ENCODE data around the gene PRODH2.
"Not testable (repeated sequence)": the region's sequence is repeated elsewhere in the genome, so short reads cannot be mapped to it uniquely, and the experiment has no call there.

The PRODH2 gene

DNA sequence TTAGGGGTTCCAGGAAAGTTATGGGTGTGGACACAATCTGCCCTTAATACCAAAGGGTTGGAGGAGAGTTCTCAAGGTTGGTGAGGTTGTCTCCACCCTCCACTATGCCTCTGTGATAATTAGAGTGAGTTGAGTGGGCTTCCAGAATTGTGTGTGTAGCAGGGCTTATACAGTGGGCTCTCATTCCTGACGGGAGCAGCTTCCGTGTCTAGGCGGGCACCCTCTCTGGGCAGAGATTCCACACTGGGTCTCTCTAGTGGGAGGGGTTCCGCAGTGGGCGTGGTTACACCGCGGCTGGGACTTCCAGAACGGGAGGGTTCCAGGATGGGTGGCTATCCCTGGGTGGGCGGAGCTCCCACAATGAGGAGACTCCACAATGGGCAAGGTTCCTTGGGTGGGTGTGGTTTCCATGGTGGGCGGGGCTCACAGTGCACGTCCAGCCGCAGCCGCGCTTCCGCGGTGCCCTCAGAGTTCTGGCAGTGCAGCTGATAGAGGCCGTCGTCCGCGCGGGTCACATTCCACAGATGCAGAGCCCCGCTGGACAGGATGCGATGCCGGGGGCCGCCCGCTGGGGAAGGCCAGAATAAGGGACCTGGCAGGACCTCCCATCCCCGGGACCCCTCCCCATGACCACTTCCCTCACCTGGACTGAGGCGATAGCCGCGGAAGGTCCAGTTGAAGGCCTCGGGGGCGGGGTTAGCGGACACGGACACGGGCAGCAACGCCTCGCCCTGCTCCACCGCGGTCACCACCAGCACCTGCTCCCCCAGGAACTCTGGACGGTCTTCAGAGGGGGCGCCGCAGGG lies 31.2 kb upstream of the PRODH2 start:
- no peak for DNase-seq

DNA sequence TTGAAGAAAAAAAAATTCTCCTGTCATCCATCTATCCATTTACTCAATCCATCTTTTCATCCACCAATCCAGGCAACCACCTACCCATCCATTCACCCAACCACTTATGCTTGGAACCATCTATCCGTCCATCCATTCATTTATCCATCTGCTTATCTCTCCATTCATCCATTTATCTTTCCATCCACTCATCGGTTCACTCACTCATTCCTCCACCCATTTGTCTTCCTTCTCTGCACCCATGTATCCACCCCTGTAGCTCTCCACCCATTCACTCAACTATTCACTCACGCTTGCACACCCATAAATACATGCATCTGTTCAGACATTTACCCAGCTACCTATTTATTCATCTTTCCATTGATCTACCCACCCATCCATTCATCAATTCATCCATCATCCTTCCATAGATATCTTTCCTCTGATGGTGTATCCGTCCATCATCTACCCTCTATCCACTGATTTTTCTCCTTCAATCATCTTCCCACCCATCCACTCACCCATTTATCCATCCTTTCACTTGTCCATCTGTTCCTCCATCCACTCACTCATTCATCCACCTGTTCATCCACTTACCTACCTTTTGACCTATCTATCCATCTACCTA lies 30.1 kb upstream of the PRODH2 start:
- DNase-seq: no peak

DNA sequence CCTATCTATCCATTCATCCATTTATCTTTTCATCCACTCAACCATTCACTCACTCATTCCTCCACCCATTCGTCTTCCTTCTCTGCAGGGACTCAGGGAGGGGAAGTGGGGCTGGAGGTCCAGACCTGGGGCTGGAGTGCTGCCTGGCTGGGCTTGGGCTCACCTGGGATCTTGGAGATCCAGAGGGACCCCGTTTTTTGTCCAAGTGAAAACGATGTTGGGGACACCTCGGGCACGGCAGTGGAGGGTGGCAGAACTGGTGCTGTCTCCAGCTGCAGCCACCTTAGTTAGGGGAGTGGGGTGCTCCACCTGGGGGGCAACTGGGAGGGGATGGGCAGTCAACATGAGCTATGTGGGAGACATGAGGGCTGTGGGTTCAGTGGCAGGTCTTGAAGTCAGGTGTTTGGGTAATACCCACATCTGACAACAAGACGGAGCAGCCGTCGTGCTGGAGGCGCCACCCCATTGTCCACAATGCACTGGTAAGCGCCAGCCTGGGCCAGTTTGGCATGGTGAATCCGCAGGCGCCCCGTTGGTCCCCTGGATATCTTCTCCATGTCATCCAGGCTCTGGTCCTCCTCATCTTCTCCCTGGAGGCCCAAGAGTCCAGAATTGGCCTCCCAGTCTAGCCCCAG lies 29.4 kb upstream of the PRODH2 start:
- no peak for DNase-seq

DNA sequence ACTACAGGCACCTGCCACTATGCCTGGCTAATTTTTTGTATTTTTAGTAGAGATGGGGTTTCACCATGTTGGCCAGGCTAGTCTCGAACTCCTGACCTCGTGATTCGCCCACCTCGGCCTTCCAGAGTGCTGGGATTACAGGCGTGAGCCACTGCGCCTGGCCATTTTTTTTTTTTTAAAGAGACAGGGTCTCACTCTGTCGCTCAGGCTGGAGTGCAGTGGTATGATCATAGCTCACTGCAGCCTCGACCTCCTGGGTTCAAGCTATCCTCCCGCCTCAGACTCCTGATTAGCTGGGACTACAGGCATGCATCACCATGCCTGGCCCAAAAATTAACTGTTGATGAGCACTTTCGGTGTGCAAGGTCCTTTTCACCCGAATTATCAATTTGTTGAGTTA lies 23.5 kb upstream of the PRODH2 start:
- DNase-seq: not testable (repeated sequence)

DNA sequence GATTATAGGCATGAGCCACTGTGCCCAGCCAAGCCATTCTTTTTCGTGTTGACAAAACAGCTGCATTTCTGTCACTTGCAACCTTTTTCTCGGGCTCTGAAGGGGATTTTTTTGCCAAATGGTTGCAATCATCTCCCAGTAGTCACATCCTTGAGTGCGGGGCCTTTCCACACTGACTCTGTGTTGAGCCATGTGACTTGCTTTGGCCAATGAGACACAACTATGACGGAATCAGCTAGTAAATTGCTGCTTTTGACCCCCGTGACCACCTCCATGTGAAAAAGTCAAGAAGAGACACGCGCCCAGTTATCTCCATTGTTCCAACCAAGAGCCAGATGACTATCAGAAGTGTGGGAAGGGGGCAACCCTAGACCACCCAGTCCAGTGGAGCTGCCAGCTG lies 21.3 kb upstream of the PRODH2 start:
- no peak for DNase-seq

DNA sequence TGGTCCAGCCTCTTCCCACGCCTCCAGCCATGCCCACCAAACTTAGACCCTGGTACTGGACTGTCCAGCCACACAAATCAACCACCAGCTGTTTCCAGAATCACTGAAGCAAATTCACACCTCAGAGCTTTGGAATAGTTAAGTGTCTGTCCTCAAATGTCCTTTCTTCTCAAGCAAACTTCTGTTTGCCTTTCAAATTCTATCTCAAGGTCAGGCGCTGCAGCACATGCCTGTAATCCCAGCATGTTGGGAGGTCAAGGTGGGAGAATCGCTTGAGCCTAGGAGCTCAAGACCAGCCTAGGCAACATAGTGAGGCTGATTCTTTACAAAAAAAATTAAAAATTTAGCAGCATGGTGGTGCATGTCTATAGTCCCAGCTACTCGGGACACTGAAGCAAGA lies 19.4 kb upstream of the PRODH2 start:
- DNase-seq: no peak

DNA sequence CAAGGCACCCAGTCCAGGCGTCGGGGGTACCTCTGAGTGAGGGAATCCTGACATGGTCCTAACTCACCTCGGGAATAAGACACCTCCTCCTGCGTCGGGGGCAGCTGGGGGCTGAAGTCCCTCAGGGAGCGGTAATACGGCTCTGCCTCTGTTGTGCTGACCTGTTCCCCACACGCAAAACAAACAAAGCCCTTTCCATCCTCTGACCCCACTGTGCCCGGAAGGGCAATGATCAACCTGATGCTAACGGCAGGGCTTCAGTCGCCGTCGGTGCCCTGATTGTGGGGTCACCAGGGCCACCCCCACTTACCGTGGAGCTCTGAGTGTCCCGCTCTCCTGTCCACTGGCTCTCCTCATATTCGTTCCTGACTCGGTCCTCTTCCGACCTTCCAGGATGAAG lies 18.3 kb upstream of the PRODH2 start:
- DNase-seq: no peak

DNA sequence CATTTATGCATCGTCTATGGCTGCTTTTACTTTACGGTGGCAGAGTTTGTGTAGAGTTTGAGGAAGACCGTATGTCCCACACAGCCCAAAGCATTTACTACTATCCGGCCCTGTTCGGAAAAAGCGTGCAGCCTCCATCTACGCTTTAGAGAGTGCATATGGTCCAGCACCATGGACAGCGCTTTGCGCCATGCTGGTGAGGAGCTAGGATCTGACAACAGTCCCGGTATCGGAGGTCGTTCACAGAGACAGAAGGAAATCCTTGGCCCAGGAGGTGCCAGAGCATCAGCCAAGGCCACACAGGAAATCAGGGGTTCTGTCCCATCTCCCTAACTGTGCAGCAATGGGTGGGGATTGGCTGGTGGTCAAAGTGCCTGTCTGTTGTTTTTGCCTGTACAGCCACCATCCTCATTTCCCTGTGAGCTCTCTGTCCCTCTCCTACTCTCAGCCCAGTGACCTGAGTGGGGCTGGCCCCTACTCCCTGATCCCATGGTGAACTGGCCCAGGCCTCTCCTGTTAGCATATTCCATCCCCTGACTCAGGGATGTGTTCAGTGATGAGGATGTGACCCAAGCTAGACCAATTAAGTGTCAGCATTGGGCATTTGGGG lies 16.2 kb upstream of the PRODH2 start:
- DNase-seq: peak; percentile 57

DNA sequence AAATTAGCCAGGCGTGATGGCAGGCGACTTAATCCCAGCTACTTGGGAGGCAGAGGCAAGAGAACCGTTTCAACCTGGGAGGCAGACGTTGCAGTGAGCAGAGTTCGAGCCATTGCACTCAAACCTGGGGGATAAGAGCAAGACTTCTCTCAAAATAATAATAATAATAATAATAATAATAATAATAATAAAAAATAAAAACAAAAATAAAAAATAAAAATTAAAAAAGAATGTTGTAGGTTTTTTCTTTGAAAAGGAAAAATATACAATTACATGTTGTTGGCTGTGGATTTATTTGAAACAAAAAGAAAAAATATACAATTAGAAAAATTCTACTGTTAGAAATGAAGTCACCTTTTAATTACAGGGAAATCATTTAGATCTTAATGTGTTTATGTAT lies 11.5 kb upstream of the PRODH2 start:
- DNase-seq: no peak

DNA sequence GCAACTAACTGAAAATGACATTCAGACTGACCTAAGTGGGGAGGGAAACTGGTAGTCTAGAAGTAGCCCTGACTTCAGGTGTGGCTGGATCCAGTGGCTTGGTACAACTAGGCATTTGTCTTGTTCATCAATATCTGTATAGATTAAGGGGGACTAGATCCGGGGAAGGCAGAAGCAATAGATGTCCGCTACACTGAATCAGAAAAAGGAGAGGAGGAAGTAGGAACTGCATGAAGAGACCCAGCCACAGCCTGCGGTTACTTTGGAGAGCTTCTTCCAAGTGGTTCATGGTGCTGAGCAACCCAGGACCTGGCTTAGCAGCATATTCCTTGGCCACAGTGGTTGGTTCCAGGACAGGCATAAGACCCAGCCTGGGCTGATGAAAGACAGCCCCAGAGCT lies 9.9 kb upstream of the PRODH2 start:
- no peak for DNase-seq

DNA sequence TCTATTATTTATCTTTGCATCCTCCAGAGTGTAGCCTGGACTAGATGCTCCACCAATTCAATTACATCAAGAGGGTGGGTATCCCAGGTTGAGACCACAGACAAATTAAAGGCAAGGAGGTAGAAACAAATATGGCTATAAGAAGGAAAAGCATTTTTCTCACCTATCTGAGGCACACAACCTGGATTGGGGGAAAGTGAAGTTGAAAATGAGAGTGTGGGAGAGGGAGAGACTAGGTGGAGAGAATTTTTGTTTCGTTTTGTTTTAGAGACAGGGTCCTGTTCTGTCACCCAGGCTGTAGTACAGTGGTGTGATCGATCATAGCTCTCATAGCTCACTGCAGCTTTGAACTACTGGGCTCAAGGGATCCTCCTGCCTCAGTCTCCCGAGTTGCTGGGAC lies 5.8 kb upstream of the PRODH2 start:
- DNase-seq: no peak

DNA sequence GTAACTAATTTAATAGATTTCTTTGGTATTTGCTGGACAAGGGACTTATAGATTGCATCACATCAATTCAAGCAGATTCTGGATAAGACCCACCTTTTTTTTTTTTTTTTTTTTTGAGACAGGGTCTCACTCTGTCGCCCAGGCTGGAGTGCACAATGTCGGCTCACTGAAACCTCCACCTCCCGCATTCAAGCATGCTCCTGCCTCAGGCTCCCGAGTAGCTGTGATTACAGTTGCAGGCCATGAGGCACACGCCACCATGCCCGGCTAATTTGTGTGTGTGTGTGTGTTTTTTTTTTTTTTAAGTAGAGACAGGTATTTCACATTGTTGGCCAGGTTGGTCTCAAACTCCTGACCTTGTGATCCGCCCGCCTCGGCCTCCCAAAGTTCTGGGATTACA lies 4.2 kb upstream of the PRODH2 start:
- DNase-seq: no peak

DNA sequence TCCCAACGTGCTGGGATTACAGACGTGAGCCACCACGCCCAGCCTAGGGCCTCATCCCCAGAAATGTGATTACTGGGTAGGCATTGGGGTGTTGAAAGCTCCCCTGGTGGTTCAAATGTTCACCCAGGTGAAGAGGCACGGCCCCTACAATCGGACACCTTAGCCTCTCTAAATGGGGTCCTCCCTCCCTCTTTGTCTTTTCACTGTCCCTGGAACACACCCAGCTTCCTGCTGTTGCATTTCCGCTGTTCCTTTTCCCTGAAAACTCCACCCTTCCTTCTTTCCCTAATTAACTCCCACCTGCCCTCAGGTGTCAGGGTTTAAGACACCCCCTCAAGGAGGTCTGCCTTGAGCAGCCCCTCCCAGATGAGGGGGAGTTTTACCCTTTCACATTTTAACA lies 3.6 kb upstream of the PRODH2 start:
- no peak for DNase-seq

DNA sequence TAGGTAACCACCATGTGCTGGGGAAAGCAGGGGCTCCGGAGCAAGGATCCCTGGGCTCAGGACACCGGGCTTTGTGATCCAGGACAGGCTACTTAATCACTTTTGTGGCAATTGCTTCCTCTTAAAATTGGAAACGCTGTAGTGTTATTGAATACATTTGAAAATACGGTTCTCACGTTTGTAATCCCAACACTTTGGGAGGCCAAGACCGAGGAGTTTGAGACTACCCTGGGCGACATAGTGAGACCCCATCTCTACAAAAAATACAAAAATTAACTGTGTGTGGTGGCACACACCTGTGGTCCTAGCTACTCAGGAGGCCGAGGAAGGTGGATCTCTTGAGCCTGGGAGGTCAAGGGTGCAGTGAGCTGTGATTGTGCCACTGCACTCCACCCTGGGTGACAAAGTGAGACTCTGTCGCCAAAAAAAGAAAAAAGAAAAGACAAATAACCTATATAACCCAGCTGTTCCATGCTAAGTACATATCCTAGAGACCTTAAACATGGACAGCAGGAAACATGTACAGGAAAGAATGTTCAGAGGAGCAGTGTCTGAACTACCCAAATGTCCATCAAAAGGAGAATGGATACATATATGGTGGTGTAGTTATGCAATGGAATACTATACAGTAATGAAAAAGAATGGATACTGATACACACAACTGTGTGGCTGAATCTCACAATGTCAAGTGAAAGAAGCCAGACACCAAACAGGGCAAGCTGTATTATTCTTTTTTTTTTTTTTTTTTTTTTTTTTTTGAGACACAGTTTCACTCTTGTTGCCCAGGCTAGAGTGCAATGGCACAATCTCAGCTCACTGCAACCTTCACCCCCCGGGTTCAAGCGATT lies 622 bp upstream of the PRODH2 start:
- DNase-seq: no peak

DNA sequence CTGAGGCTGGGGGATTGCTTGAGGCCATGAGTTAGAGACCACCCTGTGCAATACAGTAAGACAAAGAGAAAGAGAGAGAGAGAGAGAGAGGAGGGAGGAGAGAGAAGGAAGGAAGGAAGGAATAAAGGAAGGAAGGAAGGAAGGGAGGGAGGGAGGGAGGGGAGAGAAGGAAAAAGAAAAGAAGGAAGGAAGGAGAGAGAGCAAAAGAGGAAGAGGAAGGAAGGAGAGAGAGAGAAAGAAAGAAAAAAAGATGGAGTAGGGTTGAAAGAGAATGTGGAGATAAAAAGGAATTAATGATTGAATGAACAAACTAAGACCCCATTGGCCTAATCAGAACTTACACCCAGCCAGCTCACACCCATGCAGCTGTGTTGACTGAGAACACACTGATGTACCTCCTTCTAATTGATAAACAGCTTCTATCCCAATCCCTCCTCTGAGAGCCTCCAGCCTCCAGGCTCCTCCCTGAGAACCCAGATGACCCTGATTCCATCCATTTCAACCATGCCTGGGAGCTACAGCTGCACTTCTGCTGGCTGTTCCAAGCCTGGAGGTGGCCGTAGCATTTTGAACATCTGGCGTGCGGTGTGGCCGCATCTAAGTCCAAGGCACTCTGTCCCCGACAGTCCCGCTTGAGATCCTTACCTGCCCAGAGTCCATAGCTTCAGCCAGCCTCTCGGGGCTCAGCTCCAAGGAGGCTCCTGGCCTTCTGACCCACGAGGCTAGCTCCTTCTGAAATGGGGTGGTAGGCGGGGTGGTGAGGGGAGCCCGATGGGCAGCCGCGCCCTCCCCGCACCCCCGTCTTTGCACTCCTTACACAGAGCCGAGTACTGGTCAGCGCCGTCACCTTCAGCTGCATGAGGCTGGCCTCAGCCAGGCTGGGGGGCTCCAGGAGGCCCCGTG lies 1.1 kb downstream of the PRODH2 start:
- no peak for DNase-seq

DNA sequence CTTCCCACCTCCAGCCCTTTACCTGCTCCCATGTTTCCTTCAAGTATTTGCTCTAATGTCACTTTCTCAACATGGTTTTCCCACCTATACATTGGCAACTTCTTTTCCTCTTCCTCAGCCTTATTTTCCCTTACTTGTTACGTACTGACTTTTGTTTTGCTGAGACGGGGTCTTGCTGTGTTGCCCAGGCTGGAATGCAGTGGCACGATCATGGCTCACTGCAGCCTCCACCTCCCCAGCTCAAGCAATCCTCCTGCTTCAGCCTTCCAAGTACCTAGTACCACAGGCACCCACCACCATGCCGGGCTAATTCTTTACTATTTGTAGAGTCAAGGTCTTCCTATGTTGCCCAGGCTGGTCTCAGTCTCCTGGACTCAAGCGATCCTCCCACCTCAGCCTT lies 5.0 kb downstream of the PRODH2 start:
- no peak for DNase-seq

DNA sequence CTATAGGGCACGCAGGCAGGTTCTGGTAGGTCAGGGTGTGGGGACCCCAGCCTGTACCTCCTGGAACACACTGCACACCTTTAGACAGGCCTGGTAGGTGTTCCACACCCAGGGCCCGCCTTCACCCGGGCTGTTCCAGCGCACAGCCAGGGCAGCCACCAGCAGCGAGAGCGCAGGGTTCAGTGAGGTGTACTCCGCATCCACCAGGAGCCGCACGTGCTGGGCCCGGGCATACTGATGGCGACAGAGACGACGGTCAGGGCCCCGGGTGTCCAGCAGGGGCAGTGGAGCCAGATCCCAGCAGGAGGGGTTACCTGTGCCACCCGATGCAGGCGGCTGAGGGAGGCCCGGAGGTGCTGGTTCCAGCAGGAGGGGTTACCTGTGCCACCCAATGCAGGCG lies 6.0 kb downstream of the PRODH2 start:
- no peak for DNase-seq

DNA sequence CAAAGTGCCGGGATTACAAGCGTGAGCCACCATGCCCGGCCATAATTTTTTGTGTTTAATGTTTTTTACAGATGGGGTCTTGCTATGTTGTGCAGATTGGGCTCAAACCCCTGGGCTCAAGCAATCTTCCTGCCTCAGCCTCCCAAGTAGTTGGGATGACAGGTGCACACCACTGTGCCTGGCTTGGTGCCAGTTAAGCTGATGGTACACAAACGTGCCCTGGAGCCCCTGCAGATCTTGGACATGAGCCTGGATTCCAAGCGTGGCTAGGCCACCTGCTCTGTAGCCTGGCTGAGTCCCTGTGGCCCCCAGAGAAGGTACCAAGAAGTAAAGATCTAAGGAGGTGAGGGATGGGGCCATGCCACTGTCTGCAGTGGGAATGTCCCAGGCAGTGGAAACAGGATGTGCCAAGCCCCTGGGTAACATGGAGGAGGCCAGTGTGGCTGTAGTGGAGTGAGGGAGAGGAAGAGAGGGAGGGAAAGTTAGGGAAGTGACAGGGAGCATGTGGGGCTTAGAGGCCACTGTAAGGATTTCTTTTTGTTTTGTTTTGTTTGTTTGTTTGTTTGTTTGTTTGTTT lies 7.0 kb downstream of the PRODH2 start:
- no peak for DNase-seq

DNA sequence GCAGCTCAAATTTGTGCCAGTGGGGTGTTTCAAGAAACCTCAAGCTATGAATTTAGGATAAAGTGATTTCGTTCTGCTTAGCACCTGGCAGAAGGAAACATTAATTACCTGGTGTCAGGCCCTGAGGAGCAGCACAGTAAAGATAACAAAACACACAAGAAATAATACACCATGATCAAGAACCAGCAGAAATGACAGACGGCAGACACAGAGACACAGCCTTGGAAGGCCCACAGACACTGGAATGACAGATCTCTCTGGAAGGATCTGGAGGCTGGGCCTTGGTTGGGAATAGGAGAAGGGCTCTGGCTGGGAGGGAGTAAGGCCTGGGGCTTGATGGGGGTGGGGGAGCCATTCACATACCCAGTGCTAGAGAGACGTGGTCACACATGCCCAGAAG lies 10.8 kb downstream of the PRODH2 start:
- DNase-seq: no peak

DNA sequence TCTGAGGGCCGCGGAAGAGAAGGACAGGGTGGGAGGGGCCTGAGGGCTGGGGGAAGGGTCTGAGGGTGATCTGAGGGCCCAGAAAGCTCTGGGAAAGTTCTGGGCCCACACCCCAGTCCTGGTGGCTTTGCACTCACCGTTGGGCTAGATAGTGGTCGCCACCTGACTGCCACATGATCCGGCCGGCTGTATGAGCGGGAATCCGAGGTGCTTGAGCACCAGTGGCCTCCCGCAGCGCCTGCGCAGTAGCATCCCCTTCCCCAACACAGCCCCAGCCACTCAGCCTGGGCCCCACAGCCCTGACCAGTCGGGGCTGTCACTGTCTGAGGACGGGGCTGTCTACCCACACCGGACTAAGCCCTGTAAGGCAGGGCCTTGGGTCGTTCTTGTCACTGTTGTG lies 15.0 kb downstream of the PRODH2 start:
- DNase-seq: peak; percentile 8
